Measurements from ENCODE around the gene CCDC149.

CCDC149 gene

GRCh38 chr4:24777536-24778463 lies 135.0 kb downstream of the CCDC149 start:
- DNase-seq (ENCODE audit: low read depth): no peak

GRCh38 chr4:24775750-24776149 lies 137.1 kb downstream of the CCDC149 start:
- DNase-seq (ENCODE audit: low read depth): no peak

GRCh38 chr4:24775032-24775605 lies 137.7 kb downstream of the CCDC149 start:
- DNase-seq (ENCODE audit: low read depth): no peak

- DNase-seq (ENCODE audit: low read depth): no peak
These were observed 138.4 kb downstream of the CCDC149 start for GRCh38 chr4:24774452-24774851.

- no peak for DNase-seq (ENCODE audit: low read depth)
These were observed 139.9 kb downstream of the CCDC149 start for GRCh38 chr4:24772952-24773351.

GRCh38 chr4:24772061-24772705 lies 140.7 kb downstream of the CCDC149 start:
- DNase-seq (ENCODE audit: low read depth): no peak

- DNase-seq (ENCODE audit: low read depth): no peak
These were observed 141.6 kb downstream of the CCDC149 start for GRCh38 chr4:24771241-24771640.

GRCh38 chr4:24770667-24771066 lies 142.2 kb downstream of the CCDC149 start:
- DNase-seq (ENCODE audit: low read depth): no peak

GRCh38 chr4:24770032-24770584 lies 142.7 kb downstream of the CCDC149 start:
- no peak for DNase-seq (ENCODE audit: low read depth)

GRCh38 chr4:24769571-24769970 lies 143.3 kb downstream of the CCDC149 start:
- DNase-seq (ENCODE audit: low read depth): no peak

GRCh38 chr4:24768604-24769003 lies 144.2 kb downstream of the CCDC149 start:
- DNase-seq (ENCODE audit: low read depth): no peak

GRCh38 chr4:24768006-24768405 lies 144.8 kb downstream of the CCDC149 start:
- DNase-seq (ENCODE audit: low read depth): no peak

- no peak for DNase-seq (ENCODE audit: low read depth)
These were observed 147.4 kb downstream of the CCDC149 start for GRCh38 chr4:24765376-24765988.

GRCh38 chr4:24764345-24764744 lies 148.5 kb downstream of the CCDC149 start:
- DNase-seq (ENCODE audit: low read depth): no peak

GRCh38 chr4:24763631-24764297 lies 149.1 kb downstream of the CCDC149 start:
- DNase-seq (ENCODE audit: low read depth): no peak
